Stomach (tissue), 4 donors: ENCODE results near the gene THAP12.

Experiments used
- POLR2A ChIP-seq, 4 donors: fragments of 450-650 bp; IDR thresholded peaks; one replicate each; pipeline ENCODE4 v1.6.1; 2016; ENCODE audit warnings: antibody characterized with exemption in 4 of 4, control low read depth in 2 of 4, mild to moderate bottlenecking in 1 of 4, moderate library complexity in 1 of 4
- TF ChIP-seq, protein P1 (sequence below), 7 experiments: fragments of 450-650 bp in 4 of 7; fragments of 200-600 bp in 3 of 7; sonication (generic) in 3 of 7; IDR thresholded peaks; one replicate each; pipeline ENCODE4 v1.5.1; 2016 to 2019; ENCODE audit warnings: antibody characterized with exemption in 7 of 7, control low read depth in 2 of 7, mild to moderate bottlenecking in 1 of 7

DNA sequence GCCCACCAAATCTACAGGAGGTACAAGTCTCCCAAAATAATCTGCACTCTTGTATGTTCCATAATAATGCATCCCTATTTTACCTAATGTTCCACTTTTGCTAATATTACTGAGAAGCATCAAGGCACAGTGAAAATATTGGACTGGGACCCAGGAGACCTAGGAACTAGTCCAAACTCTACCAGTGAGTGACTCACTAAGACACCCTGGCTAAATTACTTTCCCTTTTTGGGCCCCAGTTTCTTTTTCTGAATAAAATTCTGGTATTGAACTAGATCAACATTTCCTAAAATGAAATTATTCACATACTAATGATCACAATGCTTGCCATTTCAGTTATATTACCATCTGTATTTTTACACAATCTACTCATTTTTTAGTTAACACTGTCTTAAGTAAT is 19.6 kb downstream of the THAP12 start:
- TF ChIP-seq POLR2A (IDR thresholded peaks at IDR 0.05), result no peak
- TF ChIP-seq, protein P1, sequence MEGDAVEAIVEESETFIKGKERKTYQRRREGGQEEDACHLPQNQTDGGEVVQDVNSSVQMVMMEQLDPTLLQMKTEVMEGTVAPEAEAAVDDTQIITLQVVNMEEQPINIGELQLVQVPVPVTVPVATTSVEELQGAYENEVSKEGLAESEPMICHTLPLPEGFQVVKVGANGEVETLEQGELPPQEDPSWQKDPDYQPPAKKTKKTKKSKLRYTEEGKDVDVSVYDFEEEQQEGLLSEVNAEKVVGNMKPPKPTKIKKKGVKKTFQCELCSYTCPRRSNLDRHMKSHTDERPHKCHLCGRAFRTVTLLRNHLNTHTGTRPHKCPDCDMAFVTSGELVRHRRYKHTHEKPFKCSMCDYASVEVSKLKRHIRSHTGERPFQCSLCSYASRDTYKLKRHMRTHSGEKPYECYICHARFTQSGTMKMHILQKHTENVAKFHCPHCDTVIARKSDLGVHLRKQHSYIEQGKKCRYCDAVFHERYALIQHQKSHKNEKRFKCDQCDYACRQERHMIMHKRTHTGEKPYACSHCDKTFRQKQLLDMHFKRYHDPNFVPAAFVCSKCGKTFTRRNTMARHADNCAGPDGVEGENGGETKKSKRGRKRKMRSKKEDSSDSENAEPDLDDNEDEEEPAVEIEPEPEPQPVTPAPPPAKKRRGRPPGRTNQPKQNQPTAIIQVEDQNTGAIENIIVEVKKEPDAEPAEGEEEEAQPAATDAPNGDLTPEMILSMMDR (IDR thresholded peaks at IDR 0.05), result no peak
